SJCRH30 (cell line): ENCODE data around the gene ANKRD36B. TPM values are rescaled to one million over a fixed set of nuclear protein-coding genes. Genes with fewer than 3 reads are reported as not detected.
"Not testable (repeated sequence)": the region's sequence is repeated elsewhere in the genome, so short reads cannot be mapped to it uniquely, and the experiment has no call there.

Source experiments
- DNase-seq, 2 experiments: peaks; one replicate each; pipeline ENCODE4 v3.0.0-alpha.2; 2015 to 2020
- H3K27ac ChIP-seq: fragments of 250-450 bp; sonication (Bioruptor Pico); 2 replicates; pipeline ENCODE4 v1.5.1; 2020; ENCODE audit warnings: mild to moderate bottlenecking, moderate library complexity
- H3K27me3 ChIP-seq: fragments of 250-450 bp; sonication (Bioruptor Pico); 2 replicates; pipeline ENCODE4 v1.5.1; 2020; ENCODE audit warnings: mild to moderate bottlenecking, moderate library complexity
- H3K36me3 ChIP-seq: fragments of 250-450 bp; sonication (Bioruptor Pico); 2 replicates; pipeline ENCODE4 v1.5.1; 2020; ENCODE audit warnings: mild to moderate bottlenecking, moderate library complexity
- H3K4me1 ChIP-seq: fragments of 250-450 bp; sonication (Bioruptor Pico); 2 replicates; pipeline ENCODE4 v1.5.1; 2020; ENCODE audit warnings: mild to moderate bottlenecking, moderate library complexity
- H3K4me3 ChIP-seq: fragments of 250-450 bp; sonication (Bioruptor Pico); 2 replicates; pipeline ENCODE4 v1.5.1; 2020; ENCODE audit warnings: mild to moderate bottlenecking, moderate library complexity
- H3K9me3 ChIP-seq: fragments of 250-450 bp; sonication (Bioruptor Pico); replicated peaks from 2 replicates; pipeline ENCODE4 v1.5.1; 2020; ENCODE audit warnings: mild to moderate bottlenecking, moderate library complexity
- total RNA-seq: library from RNA; depleted of rRNA; stranded (reverse); fragments of >200 nt; shearing (Covaris generic); gene quantifications from 2 replicates; pipeline ENCODE4 v1.2.3, GENCODE V29; 2014; rRNA removed

ANKRD36B gene
- 22.7 and 27.3 TPM in 2 replicates for total RNA-seq

- DNase-seq, result peak; percentile 65 to 70
Measured at GRCh38 chr2:97589598-97590510, at the start of gene ANKRD36B. TSS of gene ANKRD36B (minus strand) at chr2:97589877. CDS start at chr2:97589685, 192 bp downstream.

GRCh38 chr2:97626049-97626430 is 36.4 kb upstream of the ANKRD36B start:
- not testable (repeated sequence) for H3K4me3 ChIP-seq, DNase-seq, H3K27ac ChIP-seq, H3K27me3 ChIP-seq, H3K36me3 ChIP-seq, H3K9me3 ChIP-seq, H3K4me1 ChIP-seq

More at GRCh38 chr2:97589598-97590510, at the start of gene ANKRD36B:
- peak within 1 kb of the TSS; percentile 87 for H3K4me3 ChIP-seq
- peak within 1 kb of the TSS; percentile 67 for H3K27ac ChIP-seq
- H3K36me3 ChIP-seq, H3K4me1 ChIP-seq, H3K9me3 ChIP-seq, H3K27me3 ChIP-seq: not testable (repeated sequence)

- H3K36me3 ChIP-seq, DNase-seq, H3K27me3 ChIP-seq, H3K4me1 ChIP-seq, H3K27ac ChIP-seq, H3K9me3 ChIP-seq, H3K4me3 ChIP-seq: not testable (repeated sequence)
Measured at GRCh38 chr2:97625354-97626048, 35.8 kb upstream of the ANKRD36B start.

- H3K36me3 ChIP-seq, H3K4me3 ChIP-seq, H3K4me1 ChIP-seq, H3K27me3 ChIP-seq, DNase-seq, H3K27ac ChIP-seq, H3K9me3 ChIP-seq: not testable (repeated sequence)
Measured at GRCh38 chr2:97622976-97623375, 33.3 kb upstream of the ANKRD36B start.

GRCh38 chr2:97620492-97620891 is 30.8 kb upstream of the ANKRD36B start:
- H3K27ac ChIP-seq, DNase-seq, H3K4me3 ChIP-seq: not testable (repeated sequence)

GRCh38 chr2:97618939-97619827 is 29.5 kb upstream of the ANKRD36B start:
- H3K36me3 ChIP-seq, H3K4me3 ChIP-seq, H3K4me1 ChIP-seq, H3K9me3 ChIP-seq, H3K27me3 ChIP-seq, H3K27ac ChIP-seq, DNase-seq: not testable (repeated sequence)

More at GRCh38 chr2:97620492-97620891, 30.8 kb upstream of the ANKRD36B start:
- not testable (repeated sequence) for H3K36me3 ChIP-seq, H3K27me3 ChIP-seq, H3K4me1 ChIP-seq, H3K9me3 ChIP-seq

GRCh38 chr2:97617911-97618310 is 28.2 kb upstream of the ANKRD36B start:
- no peak for DNase-seq
- Histone ChIP-seq H3K4me3 (no peak overlapping the region), H3K9me3 (no peaks in the 10 kb centered on the region), H3K27ac (no peak overlapping the region), H3K36me3 (no peaks in the 10 kb centered on the region), H3K27me3 (no peaks in the 10 kb centered on the region), H3K4me1 (no peaks in the 10 kb centered on the region)

GRCh38 chr2:97615746-97616145 is 26.1 kb upstream of the ANKRD36B start:
- not testable (repeated sequence) for H3K9me3 ChIP-seq, H3K4me3 ChIP-seq, H3K27ac ChIP-seq, H3K36me3 ChIP-seq, H3K4me1 ChIP-seq, H3K27me3 ChIP-seq, DNase-seq

GRCh38 chr2:97611895-97612294 is 22.2 kb upstream of the ANKRD36B start:
- H3K27ac ChIP-seq, H3K9me3 ChIP-seq, DNase-seq, H3K4me1 ChIP-seq, H3K4me3 ChIP-seq, H3K27me3 ChIP-seq, H3K36me3 ChIP-seq: not testable (repeated sequence)

- H3K27ac ChIP-seq, H3K4me1 ChIP-seq, H3K4me3 ChIP-seq, H3K27me3 ChIP-seq, H3K9me3 ChIP-seq, H3K36me3 ChIP-seq, DNase-seq: not testable (repeated sequence)
Measured at GRCh38 chr2:97608745-97609144, 19.1 kb upstream of the ANKRD36B start.

GRCh38 chr2:97605524-97606339 is 16.1 kb upstream of the ANKRD36B start:
- DNase-seq, H3K4me3 ChIP-seq, H3K36me3 ChIP-seq, H3K4me1 ChIP-seq, H3K27me3 ChIP-seq, H3K27ac ChIP-seq, H3K9me3 ChIP-seq: not testable (repeated sequence)

- not testable (repeated sequence) for DNase-seq, H3K36me3 ChIP-seq, H3K9me3 ChIP-seq, H3K4me3 ChIP-seq, H3K27ac ChIP-seq, H3K4me1 ChIP-seq, H3K27me3 ChIP-seq
Measured at GRCh38 chr2:97605109-97605508, 15.4 kb upstream of the ANKRD36B start.

GRCh38 chr2:97601537-97601936 is 11.9 kb upstream of the ANKRD36B start:
- H3K36me3 ChIP-seq, DNase-seq, H3K27me3 ChIP-seq, H3K4me1 ChIP-seq, H3K27ac ChIP-seq, H3K4me3 ChIP-seq, H3K9me3 ChIP-seq: not testable (repeated sequence)

GRCh38 chr2:97596180-97596579 is 6.5 kb upstream of the ANKRD36B start:
- not testable (repeated sequence) for DNase-seq, H3K9me3 ChIP-seq, H3K27ac ChIP-seq, H3K4me1 ChIP-seq, H3K27me3 ChIP-seq, H3K4me3 ChIP-seq, H3K36me3 ChIP-seq
